ENCODE data around the gene MSRB2. TPM values are rescaled to one million over a fixed set of nuclear protein-coding genes. Genes with fewer than 3 reads are reported as not detected.

The MSRB2 gene
- total and polyA plus RNA-seq, 12 donors = 57.1 to 230 (median 175) TPM

GRCh38 chr10:23051278-23051677, 44.1 kb upstream of the MSRB2 start:
- H3K27me3 ChIP-seq = peaks cover 0 to 8% (median 0%) of the 10 kb centered on the region in 7 donors
- no peaks in the 10 kb centered on the region for H3K36me3 ChIP-seq
- intact Hi-C loops (cut with DNase I) = no loop called here
- 93 to 95% methylated on average over 3 of the region's 3 CpGs for WGBS, 2 donors
- TF ChIP-seq CTCF (IDR thresholded peaks at IDR 0.05) = no peak
- H3K4me3 ChIP-seq = no peak overlapping the region
- peaks cover 0 to 24% (median 5%) of the 10 kb centered on the region in 9 donors for H3K4me1 ChIP-seq
- DNase-seq = no peak
- H3K27ac ChIP-seq = no peak overlapping the region
- no peaks in the 10 kb centered on the region for H3K9me3 ChIP-seq
- ATAC-seq = no peak

GRCh38 chr10:23051855-23052331, 43.5 kb upstream of the MSRB2 start:
- no peak overlapping the region for H3K27ac ChIP-seq
- no peaks in the 10 kb centered on the region for H3K9me3 ChIP-seq
- no peak for TF ChIP-seq CTCF (IDR thresholded peaks at IDR 0.05)
- 62 to 74% methylated on average over 5 of the region's 5 CpGs for WGBS, 2 donors
- peaks cover 0 to 8% (median 0%) of the 10 kb centered on the region in 7 donors for H3K27me3 ChIP-seq
- no peak for DNase-seq
- intact Hi-C loops (cut with DNase I) = no loop called here
- H3K4me1 ChIP-seq = peaks cover 0 to 20% (median 5%) of the 10 kb centered on the region in 9 donors
- no peaks in the 10 kb centered on the region for H3K36me3 ChIP-seq
- H3K4me3 ChIP-seq = no peak overlapping the region
- ATAC-seq = peak in 1 of 8 donors; percentile 28

- H3K9me3 ChIP-seq = no peaks in the 10 kb centered on the region
- H3K27ac ChIP-seq = no peak overlapping the region
- H3K4me3 ChIP-seq = no peak overlapping the region
- ATAC-seq (no peak), DNase-seq (no peak)
- no peak for TF ChIP-seq CTCF (IDR thresholded peaks at IDR 0.05)
- no peaks in the 10 kb centered on the region for H3K36me3 ChIP-seq
- peaks cover 0 to 9% (median 0%) of the 10 kb centered on the region in 9 donors for H3K4me1 ChIP-seq
- peaks cover 0 to 8% (median 0%) of the 10 kb centered on the region in 7 donors for H3K27me3 ChIP-seq
- 39 to 60% methylated on average over 1 of the region's 1 CpG for WGBS, 2 donors
- intact Hi-C loops (cut with DNase I) = no loop called here
Observed at GRCh38 chr10:23053036-23053435, 42.3 kb upstream of the MSRB2 start.

- TF ChIP-seq CTCF (IDR thresholded peaks at IDR 0.05) = no peak
Observed at GRCh38 chr10:23055424-23056185, 39.8 kb upstream of the MSRB2 start.

More at GRCh38 chr10:23055424-23056185, 39.8 kb upstream of the MSRB2 start:
- Histone ChIP-seq H3K4me3 (no peak overlapping the region), H3K27me3 (peaks cover 0 to 8% (median 0%) of the 10 kb centered on the region in 7 donors), H3K4me1 (peaks cover 0 to 8% (median 0%) of the 10 kb centered on the region in 9 donors), H3K36me3 (no peaks in the 10 kb centered on the region), H3K9me3 (peaks cover 0 to 19% (median 8%) of the 10 kb centered on the region in 11 donors), H3K27ac (no peak overlapping the region)
- ATAC-seq (no peak), DNase-seq (no peak)
- intact Hi-C loops (cut with DNase I) = no loop called here
- WGBS, 2 donors = 51 to 60% methylated on average over 7 of the region's 7 CpGs

Data from heart right ventricle (tissue), 16 donors.